Spleen (tissue), 7 donors: ENCODE data around the gene MAP4K2.

Experiments
- POLR2A ChIP-seq, 3 donors: fragments of 450-650 bp; IDR thresholded peaks; one replicate each; pipeline ENCODE4 v1.5.1; 2017; ENCODE audit warnings: antibody characterized with exemption in 3 of 3, mild to moderate bottlenecking in 1 of 3
- POLR2AphosphoS5 ChIP-seq, 3 donors: sonication (generic); formaldehyde crosslinking; IDR thresholded peaks; one replicate each; pipeline ENCODE4 v1.5.1; 2017; ENCODE audit warnings: antibody characterized with exemption in 3 of 3
- TF ChIP-seq, protein P1 (sequence below), 11 experiments: fragments of 200-600 bp in 7 of 11; fragments of 450-650 bp in 4 of 11; sonication (generic) in 4 of 11; IDR thresholded peaks in 8 of 11; conservative IDR thresholded peaks in 3 of 11; 1 replicate in 7 of 11; 2 replicates in 4 of 11; pipeline versions ENCODE4 v1.4.0 to v1.8.0; 2016 to 2021; ENCODE audit warnings: antibody characterized with exemption in 11 of 11, inconsistent platforms in 4 of 11, mild to moderate bottlenecking in 1 of 11
- donor health status: DM: no; HTN: no; CAD: no; lungs with moderate emphysema.
- donor health status: DM: no; HTN: no; CAD: no.
- donor health status: DM: no; HTN: no; CAD: no.

DNA sequence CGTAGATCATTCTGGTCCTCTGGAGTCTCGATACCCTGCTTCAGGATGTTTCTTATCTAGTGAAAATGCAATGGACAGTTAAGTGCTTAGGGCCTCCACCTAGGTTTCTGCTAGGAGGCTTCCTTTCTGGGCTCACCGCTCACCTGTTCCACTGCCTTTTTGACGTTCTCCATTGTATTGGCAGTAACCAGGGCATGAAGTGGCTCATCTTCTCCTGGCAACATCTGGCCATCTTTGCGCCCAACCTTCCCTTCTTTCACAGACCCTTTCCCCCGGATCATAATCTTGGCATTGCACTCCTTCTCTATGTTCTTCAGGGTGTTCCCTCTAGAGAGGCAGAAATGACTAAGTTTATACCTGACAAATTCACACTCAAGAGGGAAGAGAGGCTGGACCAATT lies 33.7 kb downstream of the MAP4K2 start:
- TF ChIP-seq, protein P1, sequence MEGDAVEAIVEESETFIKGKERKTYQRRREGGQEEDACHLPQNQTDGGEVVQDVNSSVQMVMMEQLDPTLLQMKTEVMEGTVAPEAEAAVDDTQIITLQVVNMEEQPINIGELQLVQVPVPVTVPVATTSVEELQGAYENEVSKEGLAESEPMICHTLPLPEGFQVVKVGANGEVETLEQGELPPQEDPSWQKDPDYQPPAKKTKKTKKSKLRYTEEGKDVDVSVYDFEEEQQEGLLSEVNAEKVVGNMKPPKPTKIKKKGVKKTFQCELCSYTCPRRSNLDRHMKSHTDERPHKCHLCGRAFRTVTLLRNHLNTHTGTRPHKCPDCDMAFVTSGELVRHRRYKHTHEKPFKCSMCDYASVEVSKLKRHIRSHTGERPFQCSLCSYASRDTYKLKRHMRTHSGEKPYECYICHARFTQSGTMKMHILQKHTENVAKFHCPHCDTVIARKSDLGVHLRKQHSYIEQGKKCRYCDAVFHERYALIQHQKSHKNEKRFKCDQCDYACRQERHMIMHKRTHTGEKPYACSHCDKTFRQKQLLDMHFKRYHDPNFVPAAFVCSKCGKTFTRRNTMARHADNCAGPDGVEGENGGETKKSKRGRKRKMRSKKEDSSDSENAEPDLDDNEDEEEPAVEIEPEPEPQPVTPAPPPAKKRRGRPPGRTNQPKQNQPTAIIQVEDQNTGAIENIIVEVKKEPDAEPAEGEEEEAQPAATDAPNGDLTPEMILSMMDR (IDR thresholded peaks at IDR 0.05 in 8 of 11, conservative IDR thresholded peaks at IDR 0.05 in 3 of 11) = no peak
- peak in 1 of 3 donors; percentile 32 for TF ChIP-seq POLR2AphosphoS5 (IDR thresholded peaks at IDR 0.05)
- TF ChIP-seq POLR2A (IDR thresholded peaks at IDR 0.05) = no peak
